ENCODE data around the gene NKX1-1.

GRCh38 chr4:1411436-1412375 is 5.5 kb upstream of the NKX1-1 start:
- TF ChIP-seq CTCF (IDR thresholded peaks at IDR 0.05; ENCODE audit: borderline replicate concordance, extremely low read depth, low read length, poor library complexity, severe bottlenecking) = no peak
- TF ChIP-seq EZH2 (IDR thresholded peaks at IDR 0.05; ENCODE audit: borderline replicate concordance, low read depth, low read length, severe bottlenecking) = no peak
